Stimulated activated CD4-positive, alpha-beta T cell treated with anti-CD3 and anti-CD28 coated beads, Interleukin-12 subunit alpha, Interleukin-12 subunit beta, amount 100 ng/mL, for 4 hours (primary cell): Measurements from ENCODE around the gene GCHFR.

ENCODE experiments used
- DNase-seq: peaks from one replicate; pipeline ENCODE4 v3.0.0-alpha.2; 2020

Gene GCHFR

DNA sequence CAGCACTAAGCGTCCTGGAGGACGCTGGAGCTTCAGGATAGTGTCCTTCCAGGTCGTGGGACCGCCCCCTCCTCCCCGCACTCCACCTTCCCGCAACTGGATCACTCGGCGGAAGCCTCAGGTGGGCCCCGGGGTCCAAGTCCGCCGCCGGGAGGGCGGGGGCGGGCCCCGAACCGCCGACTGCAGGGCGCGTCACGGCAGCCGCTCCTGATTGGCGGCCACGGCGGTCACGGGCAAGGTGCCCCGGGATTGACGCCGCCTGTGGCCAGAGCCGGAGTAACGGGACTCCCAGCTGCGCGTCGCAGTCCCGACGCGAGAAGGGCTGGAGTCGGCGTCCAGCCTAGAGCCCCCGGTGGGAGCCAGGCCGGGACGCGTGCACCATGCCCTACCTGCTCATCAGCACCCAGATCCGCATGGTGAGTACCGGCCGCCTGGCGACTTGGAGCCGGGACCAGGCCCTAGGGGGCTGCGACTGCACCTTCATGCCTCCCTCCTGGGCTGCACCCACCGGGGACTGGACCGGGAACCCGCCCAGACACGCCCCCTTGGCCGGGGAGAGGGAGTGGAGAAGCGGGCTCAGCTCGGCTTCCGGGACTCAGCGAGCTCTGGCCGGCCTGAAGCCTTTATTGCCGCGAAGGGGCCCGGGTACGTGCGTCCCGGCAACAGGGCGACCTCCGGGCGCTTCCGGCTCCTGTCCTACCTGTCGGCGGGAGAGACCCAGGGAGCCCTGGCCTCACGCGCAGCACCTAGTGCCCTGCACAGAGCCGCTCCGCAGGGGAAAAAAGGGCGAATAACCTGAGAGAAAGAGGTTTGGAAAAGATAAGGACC is at the start of gene GCHFR:
Gene GCHFR (plus strand): TSS at position 268 of the 828 bp plus-strand sequence. CDS start 113 bp downstream, at position 381.
- peak; percentile 65 for DNase-seq

GRCh38 chr15:40714144-40714543 is 49.7 kb upstream of the GCHFR start:
- no peak for DNase-seq

DNA sequence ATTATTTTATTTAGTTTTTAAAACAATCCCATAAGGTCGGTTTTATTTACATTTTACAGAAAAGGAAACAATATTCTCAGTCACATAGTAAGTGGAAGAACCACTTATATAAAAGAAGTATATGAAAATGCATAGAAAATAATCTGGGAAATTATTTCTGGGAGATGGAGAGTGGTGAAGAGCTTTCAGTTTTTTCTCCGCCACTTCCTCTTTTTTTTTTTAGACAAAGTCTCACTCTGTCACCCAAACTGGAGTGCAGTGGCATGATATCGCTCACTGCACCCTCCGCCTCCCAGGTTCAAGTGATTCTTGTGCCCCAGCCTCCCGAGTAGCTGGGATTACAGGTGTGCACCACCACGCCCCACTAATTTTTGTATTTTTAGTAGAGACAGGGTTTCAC is 47.7 kb upstream of the GCHFR start:
- DNase-seq, result no peak

GRCh38 chr15:40721701-40722100 is 42.2 kb upstream of the GCHFR start:
- no peak for DNase-seq

- no peak for DNase-seq
Measured at GRCh38 chr15:40722354-40722753, 41.5 kb upstream of the GCHFR start.

GRCh38 chr15:40722934-40723333 is 40.9 kb upstream of the GCHFR start:
- DNase-seq, result no peak

DNA sequence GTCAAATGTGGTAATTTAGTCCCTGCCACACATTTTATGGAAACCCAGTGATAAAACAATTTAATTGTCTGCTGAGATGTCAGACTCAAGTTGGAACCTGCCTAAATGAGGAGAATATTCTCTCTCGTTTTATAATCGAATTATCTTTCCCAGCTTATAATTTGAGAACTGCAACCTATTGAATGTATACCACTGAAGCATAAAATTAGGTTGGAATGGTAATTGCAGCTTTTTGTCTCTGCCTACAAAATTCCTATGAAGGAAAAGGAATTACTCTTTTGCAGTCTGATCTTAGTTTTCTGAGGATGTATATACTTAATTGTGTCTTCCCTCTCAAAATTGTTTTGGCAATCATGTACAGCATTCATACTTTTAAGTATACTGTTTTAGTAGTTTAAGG is 39.9 kb upstream of the GCHFR start:
- no peak for DNase-seq

DNA sequence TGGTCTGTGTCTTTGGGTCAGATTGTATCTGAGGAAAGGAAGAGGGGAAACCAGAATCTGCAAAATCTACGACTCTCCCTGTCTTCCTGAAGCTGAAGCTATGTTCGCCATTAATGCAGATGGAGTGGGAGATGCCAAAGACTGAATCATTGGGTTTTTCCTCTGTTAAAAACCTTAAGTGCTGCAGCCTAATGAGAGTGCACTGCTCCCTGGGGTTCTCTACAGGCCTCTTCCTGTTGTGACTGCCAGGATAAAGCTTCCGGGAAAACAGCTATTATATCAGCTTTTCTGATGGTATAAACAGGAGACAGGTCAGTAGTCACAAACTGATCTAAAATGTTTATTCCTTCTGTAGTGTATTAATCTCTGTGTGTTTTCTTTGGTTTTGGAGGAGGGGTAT is 32.8 kb upstream of the GCHFR start:
- DNase-seq, result no peak

DNA sequence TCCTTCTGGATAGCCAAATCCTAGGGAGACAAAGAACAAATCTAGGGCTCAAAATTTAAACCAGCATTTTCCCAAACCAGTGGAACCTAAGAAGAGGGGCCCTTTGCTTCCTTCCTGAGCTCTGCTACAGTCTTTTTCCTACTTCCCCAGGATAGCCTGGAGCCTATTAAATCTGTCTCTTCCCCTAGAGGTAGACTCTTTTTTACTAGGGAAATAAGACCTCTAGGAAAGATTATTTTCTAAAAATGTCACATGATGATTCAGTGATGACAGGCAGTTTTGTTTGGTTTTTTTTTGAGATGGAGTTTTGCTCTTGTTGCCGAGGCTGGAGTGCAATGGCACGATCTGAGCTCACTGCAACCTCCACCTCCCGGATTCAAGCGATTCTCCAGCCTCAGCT is 27.3 kb upstream of the GCHFR start:
- DNase-seq, result no peak

- no peak for DNase-seq
Measured at GRCh38 chr15:40737048-40737447, 26.8 kb upstream of the GCHFR start.

- no peak for DNase-seq
Measured at GRCh38 chr15:40739047-40739446, 24.8 kb upstream of the GCHFR start.

DNA sequence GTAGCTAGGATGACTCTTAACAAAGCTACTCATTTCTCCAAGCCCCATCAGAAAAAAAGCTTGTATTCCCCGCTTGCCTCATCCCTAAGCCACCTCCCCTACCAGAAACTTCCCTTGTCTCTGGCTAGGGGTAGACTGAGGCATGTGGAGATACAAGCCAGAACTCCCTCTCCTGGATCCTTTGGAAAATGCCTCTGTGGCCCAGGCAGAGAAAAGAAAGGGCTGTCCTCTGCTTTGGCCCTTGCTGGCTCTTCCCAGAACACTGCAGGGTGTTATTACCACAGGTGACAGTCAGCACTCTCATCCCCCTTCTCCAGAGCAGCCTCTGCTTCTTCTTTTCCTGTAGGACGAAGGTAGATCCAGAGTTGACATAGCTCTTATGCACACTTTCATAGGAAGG is 24.0 kb upstream of the GCHFR start:
- no peak for DNase-seq

DNA sequence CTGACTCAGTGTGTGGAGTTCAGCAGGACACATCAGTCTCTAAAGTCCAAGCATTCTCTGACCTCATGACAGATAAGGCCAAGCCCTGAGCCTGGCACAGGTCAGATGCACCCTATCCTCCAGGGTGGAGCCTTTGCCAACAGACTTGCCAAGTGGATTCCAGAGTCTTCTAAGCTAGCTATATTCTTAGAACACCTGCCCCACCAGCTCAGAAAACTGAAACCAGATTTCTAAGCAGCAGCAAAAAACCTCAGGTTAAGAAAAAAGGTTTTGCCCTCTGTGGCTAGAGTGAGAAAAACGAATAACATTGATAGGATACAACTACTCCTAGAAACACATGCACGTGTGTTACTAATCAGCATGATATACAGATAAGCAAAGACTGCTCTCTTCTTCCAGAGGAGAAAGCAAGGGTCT is 20.4 kb upstream of the GCHFR start:
- no peak for DNase-seq

GRCh38 chr15:40743921-40744814 is 19.7 kb upstream of the GCHFR start:
- peak; percentile 33 for DNase-seq

DNA sequence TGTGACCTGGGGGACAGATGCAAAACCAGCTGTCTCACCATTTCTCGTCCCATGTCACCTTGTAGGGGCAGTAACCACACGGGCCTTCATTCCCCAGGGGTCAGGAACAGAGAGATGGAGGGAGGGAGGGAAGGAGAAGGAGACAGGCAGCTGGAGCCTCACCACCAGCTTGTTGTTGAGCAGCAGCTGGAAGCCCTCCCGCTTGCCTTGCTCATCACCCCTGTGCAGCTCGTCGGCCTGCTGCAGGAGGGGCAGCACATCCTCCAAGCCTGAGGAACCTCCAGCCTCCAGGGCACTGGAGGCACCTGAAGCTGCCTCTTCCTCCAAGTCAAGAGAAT is 19.1 kb upstream of the GCHFR start:
- DNase-seq, result no peak

GRCh38 chr15:40746916-40747418 is 16.9 kb upstream of the GCHFR start:
- no peak for DNase-seq

GRCh38 chr15:40747685-40748631 is 15.9 kb upstream of the GCHFR start:
- no peak for DNase-seq

DNA sequence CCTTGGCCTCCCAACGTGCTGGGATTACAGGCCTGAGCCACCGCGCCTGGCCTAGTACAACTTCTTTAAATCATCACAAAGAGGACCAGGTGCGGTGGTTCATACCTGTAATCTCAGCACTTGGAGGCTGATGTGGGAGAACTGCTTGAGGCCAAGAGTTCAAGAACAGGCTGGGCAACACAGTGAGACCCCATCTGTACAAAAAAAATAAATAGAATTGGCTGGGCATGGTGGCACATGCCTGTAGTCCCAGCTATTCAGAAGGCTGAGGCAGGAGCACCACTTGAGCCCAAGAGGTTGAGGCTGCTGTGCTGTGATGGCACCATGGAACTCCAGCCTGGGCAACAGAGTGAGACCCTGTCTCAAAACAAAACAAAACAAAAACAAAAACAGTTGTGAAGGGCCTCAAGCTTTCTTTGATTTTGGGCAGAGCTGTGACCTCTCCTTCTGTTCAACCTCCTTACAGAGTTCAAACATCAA is 14.7 kb upstream of the GCHFR start:
- DNase-seq, result no peak

DNA sequence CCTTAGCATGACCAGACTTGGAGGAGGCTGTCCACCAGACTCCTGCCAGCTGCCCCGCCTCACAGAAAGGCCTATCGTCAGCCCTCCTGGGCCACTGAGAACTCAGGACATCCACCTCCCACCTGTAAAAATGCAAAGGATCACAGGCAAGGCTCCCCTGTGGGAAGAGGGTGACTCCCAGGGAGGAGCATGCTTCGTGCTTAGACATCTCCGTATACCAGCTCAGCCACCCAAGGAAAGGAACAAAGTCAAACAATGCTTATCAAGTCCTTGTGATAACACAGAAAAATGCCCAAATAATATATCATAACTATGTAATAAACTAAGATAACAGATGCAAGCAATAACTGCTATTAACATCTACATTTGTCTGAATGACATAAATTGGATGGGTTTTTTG is 13.0 kb upstream of the GCHFR start:
- DNase-seq, result no peak

GRCh38 chr15:40751745-40752144 is 12.1 kb upstream of the GCHFR start:
- no peak for DNase-seq

DNA sequence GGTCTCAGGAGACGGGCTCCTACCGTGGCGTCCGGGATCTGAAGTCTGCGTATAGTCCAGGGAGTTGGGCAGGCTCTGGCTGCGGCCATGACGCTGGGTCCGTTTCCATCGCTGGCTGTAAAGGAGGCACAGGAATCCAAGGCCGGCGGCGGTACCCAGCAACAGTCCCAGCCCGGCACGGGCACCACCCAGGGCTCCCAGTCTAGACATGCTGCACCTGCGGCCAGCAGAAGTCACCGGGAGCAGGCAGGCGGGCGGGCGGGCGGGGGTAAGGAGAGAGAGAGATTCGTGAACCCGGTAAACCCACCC is 9.3 kb upstream of the GCHFR start:
- DNase-seq, result no peak

DNA sequence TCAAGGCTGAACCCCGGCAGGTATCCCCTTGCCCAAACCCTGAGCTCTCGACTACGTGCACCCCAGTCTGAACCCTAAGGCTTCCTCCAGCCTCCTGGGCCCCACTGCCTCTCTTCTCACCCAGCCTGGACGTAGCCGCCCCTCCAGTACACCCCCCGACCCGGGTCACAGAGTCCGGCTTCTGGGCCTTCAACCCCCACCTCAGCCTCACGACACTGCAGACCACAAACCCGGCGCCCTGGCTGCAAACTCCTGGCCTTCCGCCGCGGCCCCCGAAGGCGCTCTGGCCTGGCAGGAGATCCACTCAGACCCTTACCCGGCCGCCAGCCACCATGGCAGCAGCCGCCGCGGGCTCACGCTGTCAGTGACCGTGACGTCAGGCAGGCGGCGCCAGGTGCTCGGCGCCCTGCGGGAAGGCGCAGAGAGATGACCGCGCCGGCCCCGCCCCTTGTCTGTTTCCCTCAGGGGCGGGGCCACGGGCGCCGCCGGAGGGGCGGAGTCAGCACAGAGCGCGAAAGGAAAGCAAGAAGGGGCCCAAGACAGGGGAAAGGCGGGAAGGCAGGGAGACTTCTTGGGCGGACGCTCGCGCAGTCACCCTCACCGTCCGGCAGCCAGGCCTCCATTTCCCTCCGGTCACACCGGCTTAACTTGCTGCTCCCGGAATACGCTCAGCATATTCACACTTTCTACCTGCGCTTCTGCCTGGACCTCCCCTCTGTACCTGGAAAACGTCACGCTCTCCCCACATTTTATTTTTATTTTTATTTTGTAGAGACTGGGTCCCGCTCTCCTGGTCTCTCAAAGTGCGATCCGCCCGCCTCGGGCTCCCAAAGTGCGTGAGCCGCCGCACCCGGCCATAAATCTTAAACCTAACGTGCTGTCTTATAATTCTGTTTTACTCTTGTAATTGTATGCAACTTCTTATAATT is 8.7 kb upstream of the GCHFR start, which contains the start of gene RMDN3:
Gene RMDN3 (minus strand): TSS at position 372 of the 929 bp plus-strand sequence. CDS start 471 bp downstream, outside the sequence.
- peak; percentile 94 for DNase-seq
